Measurements from ENCODE around the gene NPAT. TPM values are rescaled to one million over a fixed set of nuclear protein-coding genes. Genes with fewer than 3 reads are reported as not detected.

The NPAT gene
- total RNA-seq, 4 donors from 2014 or later, result 14.0 to 30.6 (median 14.6) TPM

- Histone ChIP-seq H3K27me3 (no peaks in the 10 kb centered on the region), H3K9me3 (no peaks in the 10 kb centered on the region), H3K4me1 (no peaks in the 10 kb centered on the region), H3K36me3 (peaks cover 67% of the 10 kb centered on the region), H3K27ac (no peak overlapping the region), H3K4me3 (no peak overlapping the region)
- DNase-seq (ENCODE audit: low spot score in 2 of 2), result no peak
- TF ChIP-seq, protein P1, sequence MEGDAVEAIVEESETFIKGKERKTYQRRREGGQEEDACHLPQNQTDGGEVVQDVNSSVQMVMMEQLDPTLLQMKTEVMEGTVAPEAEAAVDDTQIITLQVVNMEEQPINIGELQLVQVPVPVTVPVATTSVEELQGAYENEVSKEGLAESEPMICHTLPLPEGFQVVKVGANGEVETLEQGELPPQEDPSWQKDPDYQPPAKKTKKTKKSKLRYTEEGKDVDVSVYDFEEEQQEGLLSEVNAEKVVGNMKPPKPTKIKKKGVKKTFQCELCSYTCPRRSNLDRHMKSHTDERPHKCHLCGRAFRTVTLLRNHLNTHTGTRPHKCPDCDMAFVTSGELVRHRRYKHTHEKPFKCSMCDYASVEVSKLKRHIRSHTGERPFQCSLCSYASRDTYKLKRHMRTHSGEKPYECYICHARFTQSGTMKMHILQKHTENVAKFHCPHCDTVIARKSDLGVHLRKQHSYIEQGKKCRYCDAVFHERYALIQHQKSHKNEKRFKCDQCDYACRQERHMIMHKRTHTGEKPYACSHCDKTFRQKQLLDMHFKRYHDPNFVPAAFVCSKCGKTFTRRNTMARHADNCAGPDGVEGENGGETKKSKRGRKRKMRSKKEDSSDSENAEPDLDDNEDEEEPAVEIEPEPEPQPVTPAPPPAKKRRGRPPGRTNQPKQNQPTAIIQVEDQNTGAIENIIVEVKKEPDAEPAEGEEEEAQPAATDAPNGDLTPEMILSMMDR (IDR thresholded peaks at IDR 0.05), result no peak
- TF ChIP-seq POLR2AphosphoS5 (IDR thresholded peaks at IDR 0.05), result no peak
- TF ChIP-seq POLR2A (IDR thresholded peaks at IDR 0.05), result no peak
- no peak for TF ChIP-seq EP300 (IDR thresholded peaks at IDR 0.05)
- 96% methylated on average over 6 of the region's 6 CpGs for WGBS
Observed at GRCh38 chr11:108207683-108208060, 14.8 kb downstream of the NPAT start.

GRCh38 chr11:108206969-108207682 is 15.3 kb downstream of the NPAT start:
- no peak overlapping the region for H3K27ac ChIP-seq
- H3K4me1 ChIP-seq, result no peaks in the 10 kb centered on the region
- H3K4me3 ChIP-seq, result no peak overlapping the region
- H3K36me3 ChIP-seq, result peaks cover 62% of the 10 kb centered on the region
- H3K9me3 ChIP-seq, result no peaks in the 10 kb centered on the region
- H3K27me3 ChIP-seq, result no peaks in the 10 kb centered on the region
- DNase-seq (ENCODE audit: low spot score in 2 of 2), result no peak
- TF ChIP-seq POLR2AphosphoS5 (IDR thresholded peaks at IDR 0.05) (no peak), EP300 (IDR thresholded peaks at IDR 0.05) (no peak), POLR2A (IDR thresholded peaks at IDR 0.05) (no peak)
- TF ChIP-seq, protein P1 (IDR thresholded peaks at IDR 0.05), result no peak
- 100% methylated on average over 3 of the region's 8 CpGs for WGBS

DNA sequence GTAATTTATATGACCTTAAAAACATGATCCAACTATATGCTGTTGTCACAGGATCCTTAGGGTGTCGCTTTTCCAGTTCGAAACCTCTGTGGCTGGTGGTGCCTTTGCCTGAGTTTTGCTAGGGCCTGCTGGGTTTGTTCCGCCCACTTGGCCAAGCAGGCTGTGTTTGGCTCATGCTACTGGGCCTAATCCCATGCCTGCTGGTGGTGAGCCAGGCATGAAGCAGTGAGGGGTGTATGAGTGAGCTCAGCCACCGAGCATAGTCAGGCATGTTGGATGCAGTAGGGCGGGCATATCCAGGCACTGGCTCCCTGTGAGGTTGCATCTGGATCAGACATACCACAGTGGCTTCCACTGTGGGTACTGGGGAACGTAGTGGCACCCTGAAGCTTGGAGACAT is 16.3 kb downstream of the NPAT start:
- Histone ChIP-seq H3K4me1 (no peaks in the 10 kb centered on the region), H3K4me3 (no peak overlapping the region)

GRCh38 chr11:108204929-108205499 is 17.4 kb downstream of the NPAT start:
- Histone ChIP-seq H3K36me3 (peaks cover 44% of the 10 kb centered on the region), H3K27ac (no peak overlapping the region), H3K9me3 (no peaks in the 10 kb centered on the region), H3K27me3 (no peaks in the 10 kb centered on the region), H3K4me3 (no peak overlapping the region), H3K4me1 (no peaks in the 10 kb centered on the region)
- TF ChIP-seq EP300 (IDR thresholded peaks at IDR 0.05), result no peak
- TF ChIP-seq POLR2AphosphoS5 (IDR thresholded peaks at IDR 0.05), result no peak
- TF ChIP-seq POLR2A (IDR thresholded peaks at IDR 0.05), result no peak
- TF ChIP-seq, protein P1 (IDR thresholded peaks at IDR 0.05), result no peak
- 93% methylated on average over 4 of the region's 4 CpGs for WGBS
- DNase-seq (ENCODE audit: low spot score in 2 of 2), result no peak

More for the DNA sequence above, 16.3 kb downstream of the NPAT start:
- TF ChIP-seq EP300 (IDR thresholded peaks at IDR 0.05) (no peak), POLR2AphosphoS5 (IDR thresholded peaks at IDR 0.05) (no peak), POLR2A (IDR thresholded peaks at IDR 0.05) (no peak)
- TF ChIP-seq, protein P1 (IDR thresholded peaks at IDR 0.05), result no peak
- Histone ChIP-seq H3K36me3 (peaks cover 56% of the 10 kb centered on the region), H3K27me3 (no peaks in the 10 kb centered on the region), H3K9me3 (no peaks in the 10 kb centered on the region), H3K27ac (no peak overlapping the region)
- 81% methylated on average over 6 of the region's 6 CpGs for WGBS
- DNase-seq (ENCODE audit: low spot score in 2 of 2), result no peak

- Histone ChIP-seq H3K4me3 (no peak overlapping the region), H3K9me3 (no peaks in the 10 kb centered on the region), H3K27me3 (no peaks in the 10 kb centered on the region), H3K27ac (no peak overlapping the region), H3K36me3 (peaks cover 41% of the 10 kb centered on the region), H3K4me1 (no peaks in the 10 kb centered on the region)
- TF ChIP-seq, protein P1 (IDR thresholded peaks at IDR 0.05), result no peak
- TF ChIP-seq POLR2A (IDR thresholded peaks at IDR 0.05), result no peak
- TF ChIP-seq POLR2AphosphoS5 (IDR thresholded peaks at IDR 0.05), result no peak
- TF ChIP-seq EP300 (IDR thresholded peaks at IDR 0.05), result no peak
- 92% methylated on average over 9 of the region's 9 CpGs for WGBS
- no peak for DNase-seq (ENCODE audit: low spot score in 2 of 2)
Observed at GRCh38 chr11:108204376-108204775, 18.1 kb downstream of the NPAT start.

Data from suprapubic skin (tissue), 4 donors.